NT2/D1 (cell line): ENCODE results near the gene MAP2K6.

Experiments
- YY1 ChIP-seq: IDR thresholded peaks from 2 replicates; pipeline ENCODE4 v1.6.1; 2011; ENCODE audit not compliant: insufficient read length, insufficient read depth
- ZNF274 ChIP-seq: IDR thresholded peaks from 2 replicates; pipeline ENCODE4 v1.6.1; 2011; ENCODE audit warnings: mild to moderate bottlenecking, low read depth, low read length

GRCh38 chr17:69415431-69415830 is 934 bp downstream of the MAP2K6 start:
- TF ChIP-seq YY1 (no peak), ZNF274 (no peak)
